GM18861 (cell line): Measurements from ENCODE around the gene TMEM235.

Source experiments
- ATAC-seq: cut with Tn5 transposase; IDR thresholded peaks from one replicate; pipeline ENCODE4 v1.9.1; 2021; ENCODE audit not compliant: unreplicated experiment

Gene TMEM235

DNA sequence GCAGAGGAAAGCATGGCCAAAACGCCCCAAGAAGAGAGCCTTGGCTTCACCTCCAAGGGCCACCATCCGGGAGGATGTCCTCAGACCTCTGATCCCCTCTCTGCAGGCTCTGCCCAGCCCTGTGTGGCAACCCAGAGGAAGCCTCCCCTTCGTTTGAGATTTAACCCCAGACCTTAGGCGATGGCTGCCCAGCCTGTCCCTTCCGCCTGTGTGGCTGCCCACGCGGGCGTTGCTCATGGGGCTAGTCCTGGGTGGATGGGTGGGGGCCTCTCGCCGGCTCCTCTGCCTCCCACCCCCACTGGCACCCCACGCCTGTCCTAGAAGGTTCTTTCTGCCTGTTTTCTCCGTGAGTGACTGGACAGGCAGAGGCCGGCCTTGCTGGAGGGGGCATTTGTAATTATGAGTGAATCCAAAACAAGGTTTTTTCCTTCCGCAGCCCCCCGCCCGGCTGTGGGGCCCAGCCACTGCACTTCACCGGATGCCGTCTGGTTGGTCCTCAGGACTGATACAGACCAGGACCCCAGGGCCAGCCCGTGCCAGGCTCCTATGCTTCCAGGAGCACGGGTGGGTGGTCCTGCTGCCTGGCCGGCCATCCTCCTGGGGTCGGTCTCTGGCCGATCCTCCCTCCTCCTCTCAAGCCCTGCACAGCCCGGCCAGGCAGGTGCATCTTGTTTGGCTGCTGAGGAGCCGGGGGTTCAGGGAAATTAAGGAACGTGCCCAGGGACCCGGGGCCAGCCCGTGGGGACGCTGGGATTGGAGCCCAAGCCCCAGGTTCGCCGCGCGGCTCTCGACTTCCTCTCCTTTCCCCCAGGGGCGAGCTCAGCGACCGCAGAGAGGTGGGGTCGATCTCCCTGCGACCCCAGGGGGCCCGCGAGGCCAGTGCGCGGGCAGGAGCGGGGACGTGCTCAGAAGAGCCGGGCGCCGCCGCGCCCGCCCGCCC lies at the start of gene TMEM235:
TMEM235 (plus strand) TSS at position 636 of the 940 bp plus-strand sequence. CDS start 393 bp downstream, outside the sequence.
- ATAC-seq = no peak

- ATAC-seq = no peak
These were observed 48.9 kb upstream of the TMEM235 start for GRCh38 chr17:78182504-78182903.

DNA sequence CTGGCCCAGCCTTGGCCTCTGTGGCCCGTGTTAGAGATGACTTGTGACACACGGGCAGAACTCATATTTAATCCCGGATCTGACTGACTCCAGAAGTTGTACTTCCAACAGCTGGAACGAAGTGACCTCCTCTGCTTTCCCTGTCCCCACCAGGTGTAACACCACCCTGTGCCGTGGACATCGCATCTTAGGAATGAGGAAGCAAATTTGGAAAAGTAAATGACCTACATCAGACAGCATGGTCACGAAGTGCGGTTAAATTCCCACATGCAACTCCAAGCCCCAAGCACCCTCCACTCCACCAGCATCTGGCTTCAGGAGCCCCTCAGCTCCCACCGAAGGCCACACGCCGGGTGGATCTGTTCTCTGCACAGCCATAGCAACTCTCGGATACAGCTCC lies 47.5 kb upstream of the TMEM235 start:
- ATAC-seq = no peak

GRCh38 chr17:78184351-78184750 lies 47.1 kb upstream of the TMEM235 start:
- ATAC-seq = no peak

DNA sequence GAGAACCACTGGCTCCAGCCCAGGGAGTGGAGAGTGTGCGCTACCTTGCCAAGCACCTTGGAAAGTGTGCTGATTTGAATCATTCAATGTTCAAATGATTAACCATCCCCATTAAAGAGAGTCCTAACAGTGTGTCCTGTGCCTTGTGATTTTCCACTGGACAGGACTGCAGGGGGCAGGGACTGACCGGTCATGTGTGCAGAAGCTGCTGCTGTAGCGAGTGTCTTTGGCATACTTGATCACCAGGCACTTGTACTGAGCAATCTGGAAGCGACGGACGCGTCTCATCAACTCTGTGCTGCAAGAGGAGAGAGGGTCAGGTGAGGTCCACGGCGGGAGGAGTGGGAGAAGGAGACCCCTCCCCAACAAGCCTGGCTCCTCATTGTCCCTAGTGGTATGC lies 46.6 kb upstream of the TMEM235 start:
- no peak for ATAC-seq

DNA sequence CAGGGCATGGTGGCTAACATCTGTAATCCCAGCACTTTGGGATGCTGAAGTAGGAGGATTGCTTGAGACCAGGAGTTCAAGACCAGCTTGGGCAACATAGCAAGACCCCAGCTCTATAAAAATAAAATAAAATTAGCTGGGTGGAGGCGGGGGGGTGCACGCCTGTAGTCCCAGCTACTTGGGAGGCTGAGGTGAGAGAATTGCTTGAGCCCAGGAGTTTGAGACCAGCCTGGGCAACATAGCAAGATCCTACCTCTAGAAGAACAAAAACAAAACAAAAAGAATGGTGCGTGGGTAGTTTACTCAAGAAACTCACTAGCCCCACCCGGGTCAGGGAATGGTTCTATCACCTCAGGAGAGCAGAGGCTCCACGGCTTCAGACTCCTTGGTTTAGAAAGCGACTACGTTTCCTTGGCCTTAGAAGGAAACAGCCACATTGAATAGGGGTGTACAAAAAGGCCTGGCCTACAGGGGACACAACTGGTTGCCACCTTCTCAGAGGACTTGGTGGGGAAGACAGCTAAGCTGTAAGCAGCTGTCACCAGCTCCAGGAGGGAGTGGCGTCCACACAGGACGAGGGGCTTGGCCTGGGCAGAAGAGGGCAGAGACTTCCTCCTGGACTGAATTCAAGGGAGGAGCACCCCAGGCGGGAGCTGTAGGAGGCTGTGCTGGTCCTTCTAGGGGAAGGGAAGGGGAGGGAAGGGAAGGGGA lies 45.3 kb upstream of the TMEM235 start:
- ATAC-seq = no peak

DNA sequence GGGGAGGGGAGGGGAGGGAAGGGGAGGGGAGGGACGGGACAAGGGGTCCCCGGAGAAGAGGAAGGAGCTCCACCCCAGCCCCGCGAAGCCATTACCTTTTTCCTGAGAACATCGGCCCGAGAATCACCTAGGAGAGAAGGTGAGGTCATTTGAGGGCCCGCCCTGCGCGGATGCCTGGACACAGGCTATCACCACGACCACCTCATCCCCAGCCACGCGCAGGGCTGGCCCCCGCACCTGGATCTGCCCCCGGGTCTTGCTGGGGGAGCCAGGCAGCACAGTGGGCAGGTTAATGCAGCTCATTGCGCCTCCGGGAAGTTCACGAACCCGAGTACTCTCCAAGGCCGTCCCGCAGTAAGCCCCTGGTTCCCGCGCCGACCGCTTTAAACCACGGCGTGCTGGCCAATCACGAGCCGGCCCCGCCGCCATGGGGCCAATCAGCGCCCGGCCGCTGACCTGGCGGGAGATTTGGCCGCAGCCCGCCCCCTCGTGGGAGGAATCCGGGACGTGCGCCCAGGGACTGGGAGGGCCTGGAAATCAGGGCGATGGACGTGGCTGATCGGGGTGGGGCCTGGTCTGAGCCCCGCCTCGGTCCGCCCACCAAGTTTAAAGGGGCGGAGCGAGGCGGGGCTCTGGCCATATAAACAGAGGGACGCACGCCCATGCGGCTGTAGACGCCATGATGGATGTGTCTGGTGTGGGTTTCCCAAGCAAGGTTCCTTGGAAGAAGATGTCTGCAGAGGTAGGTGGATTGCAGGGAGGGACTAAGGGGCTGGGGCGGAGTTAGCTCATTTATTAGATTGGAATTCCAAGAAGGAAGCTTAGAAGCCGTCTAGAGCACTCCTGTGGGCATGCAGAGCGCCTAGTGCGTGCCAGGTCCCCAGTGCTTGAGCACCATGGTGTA lies 44.5 kb upstream of the TMEM235 start, which contains the start of the genes AFMID and TK1:
AFMID (plus strand) TSS at position 671 of the 904 bp plus-strand sequence; CDS start at position 680, 9 bp downstream.
TK1 (minus strand) TSS at position 361 of the 904 bp plus-strand sequence; CDS start at position 303, 58 bp downstream.
- ATAC-seq = peak; percentile 81

- no peak for ATAC-seq
These were observed 34.7 kb upstream of the TMEM235 start for GRCh38 chr17:78196716-78197115.

DNA sequence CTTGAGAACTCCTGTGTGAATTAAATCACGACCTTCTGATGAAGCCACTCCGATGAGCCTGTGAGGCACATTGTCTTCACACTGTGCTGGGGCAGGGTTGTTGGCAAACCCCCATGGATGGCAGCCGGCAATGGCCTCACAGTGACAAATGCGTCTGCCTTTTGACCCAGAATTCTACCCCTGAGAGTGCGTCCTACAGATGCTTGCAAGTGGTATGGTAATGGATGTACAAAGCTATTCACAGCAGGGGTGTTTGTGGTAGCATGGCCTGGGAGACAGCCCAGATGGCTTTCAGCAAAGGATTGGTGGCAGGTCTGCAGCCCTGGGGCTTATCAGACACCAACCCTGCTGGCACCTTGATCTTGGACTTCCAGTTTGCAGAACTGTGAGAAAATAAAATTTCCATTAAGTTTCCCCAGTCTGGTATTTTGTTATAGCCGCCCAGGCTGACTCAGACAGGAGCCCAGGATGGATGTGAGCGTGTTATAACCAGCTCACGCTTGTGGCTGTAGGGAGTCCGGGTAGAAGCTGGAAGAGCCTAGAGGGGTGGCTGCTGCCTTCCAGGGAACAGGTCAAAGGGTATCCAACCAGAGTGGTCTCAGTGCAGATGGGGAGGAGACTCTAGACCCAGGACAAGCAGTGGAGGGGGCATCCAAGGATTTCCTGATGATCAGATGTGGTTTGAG lies 34.1 kb upstream of the TMEM235 start:
- ATAC-seq = no peak

DNA sequence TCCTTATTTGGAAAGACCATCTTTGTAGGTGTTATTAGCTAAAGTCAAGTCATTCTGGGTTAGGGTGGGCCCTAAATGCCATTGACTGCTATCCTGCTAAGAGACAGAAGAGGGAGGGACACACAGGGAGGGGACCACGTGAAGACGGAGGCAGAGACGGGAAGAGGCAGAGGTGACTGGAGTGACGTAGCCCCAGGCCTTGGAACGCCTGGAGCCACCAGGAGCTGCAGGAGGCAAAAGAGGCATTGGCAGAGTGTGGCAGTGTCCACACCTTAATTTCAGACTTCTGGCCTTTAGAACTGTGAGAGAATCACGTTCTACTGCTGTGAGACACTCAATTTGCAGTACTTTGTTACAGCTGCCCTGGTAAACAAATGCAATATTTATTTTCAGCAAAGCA lies 31.0 kb upstream of the TMEM235 start:
- ATAC-seq = no peak

GRCh38 chr17:78202666-78203065 lies 28.8 kb upstream of the TMEM235 start:
- no peak for ATAC-seq

DNA sequence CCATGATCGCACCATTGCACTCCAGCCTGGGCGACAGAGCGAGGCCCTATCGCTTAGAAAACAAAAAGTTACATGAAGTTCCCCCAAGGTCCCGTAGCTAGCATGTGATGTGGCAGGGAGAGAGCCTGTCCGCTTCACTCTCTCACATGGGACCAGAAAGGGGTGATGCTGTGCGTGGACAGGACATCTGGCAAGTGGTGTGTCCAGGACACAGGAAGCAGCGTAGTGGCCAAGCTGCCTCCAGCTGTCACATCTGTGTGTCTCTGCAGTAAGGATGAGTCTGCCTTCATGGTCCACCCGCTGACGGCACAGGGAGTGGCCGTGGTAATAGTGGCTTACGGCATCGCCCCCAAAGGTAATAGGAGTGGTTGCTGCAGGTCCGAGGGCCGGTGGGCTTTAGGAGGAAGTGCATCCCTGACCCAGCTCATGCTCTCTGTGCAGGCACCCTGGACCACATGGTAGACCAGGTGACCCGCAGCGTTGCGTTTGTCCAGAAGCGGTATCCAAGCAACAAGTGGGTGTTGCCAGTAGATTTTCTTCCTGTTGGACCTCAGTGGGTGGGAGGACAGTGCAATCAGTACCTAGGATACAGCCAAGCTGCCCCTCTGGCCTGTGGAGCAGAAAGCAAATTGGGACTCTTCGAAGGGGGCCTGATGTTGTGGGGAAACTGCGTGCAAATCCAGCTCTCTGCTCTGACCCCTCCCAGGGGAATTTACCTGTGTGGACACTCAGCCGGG lies 26.9 kb upstream of the TMEM235 start:
- no peak for ATAC-seq

- no peak for ATAC-seq
These were observed 26.2 kb upstream of the TMEM235 start for GRCh38 chr17:78205124-78205775.

- no peak for ATAC-seq
These were observed 25.1 kb upstream of the TMEM235 start for GRCh38 chr17:78206298-78206697.

DNA sequence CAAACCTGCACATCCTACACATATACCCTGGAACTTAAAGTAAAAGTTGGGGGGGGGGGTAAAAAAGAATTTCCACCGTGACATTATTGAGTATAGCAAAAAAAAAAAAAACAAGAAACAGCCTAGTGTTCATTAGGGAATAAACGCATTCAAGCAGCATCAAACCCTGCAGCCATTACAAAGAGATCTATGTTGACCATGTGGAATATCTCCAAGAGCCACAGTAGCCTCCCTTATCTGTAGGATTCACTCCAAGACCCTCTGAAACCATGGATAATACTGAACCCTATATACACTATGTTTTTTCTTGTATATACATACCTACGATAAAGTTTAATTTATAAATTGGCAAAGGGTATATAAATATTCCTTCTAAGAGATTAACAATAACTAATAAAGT lies 22.9 kb upstream of the TMEM235 start:
- no peak for ATAC-seq

GRCh38 chr17:78210111-78210510 lies 21.3 kb upstream of the TMEM235 start:
- no peak for ATAC-seq

GRCh38 chr17:78211032-78211431 lies 20.4 kb upstream of the TMEM235 start:
- no peak for ATAC-seq

GRCh38 chr17:78214016-78214705 lies 17.3 kb upstream of the TMEM235 start, which contains the start of gene BIRC5:
Gene BIRC5 (plus strand): TSS chr17:78214253. CDS start chr17:78214317, 64 bp downstream.
- peak; percentile 89 for ATAC-seq
